Peyer's patch (tissue), 4 donors: ENCODE measurements around the gene CDH24. TPM values are rescaled to one million over a fixed set of nuclear protein-coding genes. Genes with fewer than 3 reads are reported as not detected.
"Not testable (repeated sequence)": the region's sequence is repeated elsewhere in the genome, so short reads cannot be mapped to it uniquely, and the experiment has no call there.

ENCODE experiments used
- DNase-seq, 3 donors: peaks; one replicate each; pipeline ENCODE4 v3.0.0-alpha.2; 2017 to 2019
- H3K27ac ChIP-seq, 4 donors: fragments of 200-600 bp; sonication (generic); one replicate each; pipeline ENCODE4 v1.5.1; 2016 to 2019
- H3K27me3 ChIP-seq, 2 donors: fragments of 200-600 bp; sonication (generic); one replicate each; pipeline ENCODE4 v1.5.1; 2019
- H3K36me3 ChIP-seq, 3 donors: fragments of 200-600 bp; sonication (generic); one replicate each; pipeline ENCODE4 v1.5.1; 2016 to 2019
- H3K4me1 ChIP-seq, 4 donors: fragments of 200-600 bp; sonication (generic); one replicate each; pipeline ENCODE4 v1.5.1; 2016 to 2019
- H3K4me3 ChIP-seq, 4 donors: fragments of 200-600 bp; sonication (generic); 1 replicate in 3 of 4; 2 replicates in 1 of 4; pipeline ENCODE4 v1.5.1; 2016 to 2019; ENCODE audit warnings: mild to moderate bottlenecking in 1 of 4
- H3K9me3 ChIP-seq, 4 donors: fragments of 200-600 bp; sonication (generic); one replicate each; pipeline ENCODE4 v1.5.1; 2016 to 2019; ENCODE audit warnings: mild to moderate bottlenecking in 1 of 4
- CTCF ChIP-seq, 6 experiments: fragments of 450-650 bp in 4 of 6; fragments of 200-600 bp in 2 of 6; sonication (generic) in 1 of 6; IDR thresholded peaks; one replicate each; pipeline ENCODE4 v1.5.1; 2017 to 2019; ENCODE audit warnings: antibody characterized with exemption in 6 of 6, mild to moderate bottlenecking in 3 of 6, moderate library complexity in 1 of 6
- POLR2A ChIP-seq, 2 donors: fragments of 450-650 bp; IDR thresholded peaks; one replicate each; pipeline ENCODE4 v1.5.1; 2017; ENCODE audit warnings: antibody characterized with exemption in 2 of 2, mild to moderate bottlenecking in 2 of 2, moderate library complexity in 2 of 2
- total RNA-seq, 4 donors: library from RNA; depleted of rRNA; stranded (reverse); fragments of >200 nt; gene quantifications; one replicate each; pipeline ENCODE4 v1.1.0, GENCODE V29; 2016

Gene CDH24
- total RNA-seq, 4 donors from 2014 or later, result 1.1 to 12.4 (median 5.5) TPM

GRCh38 chr14:23020143-23021128, 36.9 kb downstream of the CDH24 start:
- Histone ChIP-seq H3K4me1 (no peaks in the 10 kb centered on the region), H3K27me3 (no peaks in the 10 kb centered on the region), H3K4me3 (no peak overlapping the region), H3K9me3 (no peaks in the 10 kb centered on the region), H3K36me3 (peaks cover 0 to 8% (median 0%) of the 10 kb centered on the region in 3 donors), H3K27ac (no peak overlapping the region)
- no peak for TF ChIP-seq CTCF (IDR thresholded peaks at IDR 0.05)
- no peak for DNase-seq

- Histone ChIP-seq H3K27me3 (no peaks in the 10 kb centered on the region), H3K4me1 (no peaks in the 10 kb centered on the region), H3K27ac (no peak overlapping the region), H3K4me3 (no peak overlapping the region), H3K36me3 (no peaks in the 10 kb centered on the region), H3K9me3 (no peaks in the 10 kb centered on the region)
- TF ChIP-seq POLR2A (IDR thresholded peaks at IDR 0.05), result no peak
- TF ChIP-seq CTCF (IDR thresholded peaks at IDR 0.05), result no peak
- no peak for DNase-seq
Measured at GRCh38 chr14:23018107-23018506, 39.2 kb downstream of the CDH24 start.

GRCh38 chr14:23017091-23017490, 40.2 kb downstream of the CDH24 start:
- Histone ChIP-seq H3K36me3 (no peaks in the 10 kb centered on the region), H3K27me3 (no peaks in the 10 kb centered on the region), H3K9me3 (no peaks in the 10 kb centered on the region), H3K4me1 (no peaks in the 10 kb centered on the region), H3K27ac (no peak overlapping the region), H3K4me3 (no peak overlapping the region)
- no peak for TF ChIP-seq POLR2A (IDR thresholded peaks at IDR 0.05)
- no peak for TF ChIP-seq CTCF (IDR thresholded peaks at IDR 0.05)
- DNase-seq, result no peak

GRCh38 chr14:23015618-23016017, 41.7 kb downstream of the CDH24 start:
- Histone ChIP-seq H3K9me3 (no peaks in the 10 kb centered on the region), H3K27ac (no peak overlapping the region), H3K27me3 (no peaks in the 10 kb centered on the region), H3K4me3 (no peak overlapping the region), H3K36me3 (no peaks in the 10 kb centered on the region), H3K4me1 (no peaks in the 10 kb centered on the region)
- TF ChIP-seq POLR2A (IDR thresholded peaks at IDR 0.05), result no peak
- no peak for DNase-seq

- not testable (repeated sequence) for H3K27me3 ChIP-seq, H3K4me3 ChIP-seq, DNase-seq, H3K9me3 ChIP-seq, H3K36me3 ChIP-seq, H3K27ac ChIP-seq, H3K4me1 ChIP-seq
Measured at GRCh38 chr14:23013749-23014054, 43.6 kb downstream of the CDH24 start.

GRCh38 chr14:23013054-23013748, 44.1 kb downstream of the CDH24 start:
- Histone ChIP-seq H3K4me3 (no peak overlapping the region), H3K27ac (no peak overlapping the region), H3K9me3 (no peaks in the 10 kb centered on the region), H3K27me3 (no peaks in the 10 kb centered on the region), H3K36me3 (no peaks in the 10 kb centered on the region), H3K4me1 (peaks cover 0 to 12% (median 2%) of the 10 kb centered on the region in 4 donors)
- no peak for TF ChIP-seq CTCF (IDR thresholded peaks at IDR 0.05)
- TF ChIP-seq POLR2A (IDR thresholded peaks at IDR 0.05), result no peak
- DNase-seq, result no peak
